ENCODE measurements around the gene SDK2. TPM values are rescaled to one million over a fixed set of nuclear protein-coding genes. Genes with fewer than 3 reads are reported as not detected.
"Not testable (repeated sequence)": the region's sequence is repeated elsewhere in the genome, so short reads cannot be mapped to it uniquely, and the experiment has no call there.

The SDK2 gene
- total and polyA plus RNA-seq, 11 donors: 0.84 to 4.0 (median 2.6) TPM

DNA sequence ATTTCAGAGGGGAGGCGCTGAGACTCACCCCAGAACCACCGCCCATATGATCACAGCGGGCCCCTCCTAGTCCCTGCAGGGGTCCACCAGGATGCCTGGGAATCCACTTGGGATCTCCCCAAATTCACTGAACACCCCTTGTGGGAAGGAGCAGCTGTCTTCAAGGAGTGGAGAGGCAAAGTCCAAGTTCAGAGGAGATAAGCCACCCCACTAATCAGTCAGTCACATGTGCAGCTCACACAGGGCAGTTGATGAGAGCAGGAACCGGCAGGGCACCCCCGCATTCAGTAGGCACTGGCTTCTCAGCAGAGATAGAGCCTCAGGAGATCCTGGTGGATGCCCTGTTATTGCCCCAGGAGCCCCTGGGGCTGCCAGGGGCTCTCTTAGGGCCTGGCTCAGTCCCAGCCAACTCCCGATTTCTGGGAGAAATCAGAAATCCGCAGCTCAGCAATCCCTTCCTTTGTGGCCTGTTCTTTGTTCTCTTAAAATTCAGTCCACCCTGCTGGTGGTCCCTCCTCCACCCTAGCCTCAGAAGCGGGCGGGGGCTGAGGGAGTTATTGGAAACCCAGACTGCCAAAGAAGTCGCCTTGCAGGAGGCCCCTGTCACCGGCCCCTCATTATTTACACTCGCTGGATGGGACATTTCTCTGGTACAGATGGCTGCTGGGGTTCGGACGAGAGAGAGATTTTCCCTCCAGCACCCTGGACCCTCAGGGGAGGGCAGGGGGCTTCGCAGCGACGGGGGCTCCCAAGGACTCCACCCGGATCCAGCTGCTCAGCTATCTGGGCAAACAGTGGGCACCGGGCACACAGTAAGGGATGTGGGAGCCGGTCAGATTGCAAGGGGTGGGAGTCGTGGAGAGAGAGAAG lies 334.3 kb downstream of the SDK2 start:
- peak in 1 of 2 donors; percentile 10 for TF ChIP-seq POLR2A (IDR thresholded peaks at IDR 0.05)
- TF ChIP-seq, protein P1, sequence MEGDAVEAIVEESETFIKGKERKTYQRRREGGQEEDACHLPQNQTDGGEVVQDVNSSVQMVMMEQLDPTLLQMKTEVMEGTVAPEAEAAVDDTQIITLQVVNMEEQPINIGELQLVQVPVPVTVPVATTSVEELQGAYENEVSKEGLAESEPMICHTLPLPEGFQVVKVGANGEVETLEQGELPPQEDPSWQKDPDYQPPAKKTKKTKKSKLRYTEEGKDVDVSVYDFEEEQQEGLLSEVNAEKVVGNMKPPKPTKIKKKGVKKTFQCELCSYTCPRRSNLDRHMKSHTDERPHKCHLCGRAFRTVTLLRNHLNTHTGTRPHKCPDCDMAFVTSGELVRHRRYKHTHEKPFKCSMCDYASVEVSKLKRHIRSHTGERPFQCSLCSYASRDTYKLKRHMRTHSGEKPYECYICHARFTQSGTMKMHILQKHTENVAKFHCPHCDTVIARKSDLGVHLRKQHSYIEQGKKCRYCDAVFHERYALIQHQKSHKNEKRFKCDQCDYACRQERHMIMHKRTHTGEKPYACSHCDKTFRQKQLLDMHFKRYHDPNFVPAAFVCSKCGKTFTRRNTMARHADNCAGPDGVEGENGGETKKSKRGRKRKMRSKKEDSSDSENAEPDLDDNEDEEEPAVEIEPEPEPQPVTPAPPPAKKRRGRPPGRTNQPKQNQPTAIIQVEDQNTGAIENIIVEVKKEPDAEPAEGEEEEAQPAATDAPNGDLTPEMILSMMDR (IDR thresholded peaks at IDR 0.05): no peak
- Histone ChIP-seq H3K27ac (peak overlapping the region; percentile 94 to 100 (median 98)), H3K9me3 (no peaks in the 10 kb centered on the region), H3K4me3 (peak overlapping the region; percentile 87 to 100 (median 94)), H3K27me3 (no peaks in the 10 kb centered on the region), H3K36me3 (no peaks in the 10 kb centered on the region), H3K4me1 (peaks cover 19 to 62% (median 56%) of the 10 kb centered on the region in 12 donors)
- intact Hi-C loops (cut with DNase I): loop anchor here in 9 of 10 donors (1.0 to 10.0 kb wide), 8 partner anchors 17 to 59 kb away; no protein-coding TSS in a partner anchor
- 10 to 15% (median 14%) methylated on average over 19 to 21 of the region's 21 CpGs for WGBS, 4 donors
- ATAC-seq (no peak), DNase-seq (peak in 1 of 5 donors; percentile 45)

DNA sequence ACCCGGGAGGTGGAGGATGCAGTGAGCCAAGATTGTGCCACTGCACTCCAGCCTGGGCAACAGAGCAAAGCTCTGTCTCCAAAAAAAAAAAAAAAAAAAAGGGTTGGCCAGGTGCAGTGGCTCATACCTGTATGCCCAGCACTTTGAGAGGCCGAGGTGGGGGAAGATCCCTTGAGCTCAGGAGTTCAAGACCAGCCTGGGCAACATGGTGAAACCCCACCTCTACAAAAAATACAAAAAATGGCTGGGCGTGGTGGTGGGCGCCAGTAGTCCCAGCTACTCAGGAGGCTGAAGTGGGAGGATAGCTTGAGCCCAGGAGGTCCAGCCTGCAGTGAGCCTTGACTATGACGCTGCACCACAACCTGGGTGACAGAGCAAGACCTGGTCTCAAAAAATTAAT lies 335.3 kb downstream of the SDK2 start:
- peak overlapping the region in 11 of 12 donors; percentile 87 to 100 (median 95) for H3K4me3 ChIP-seq
- intact Hi-C loops (cut with DNase I): loop anchor here in 2 of 10 donors (2.0 to 10.0 kb wide), 2 partner anchors 16 to 54 kb away; no protein-coding TSS in a partner anchor
- 65 to 83% (median 74%) methylated on average over 5 of the region's 5 CpGs for WGBS, 4 donors

DNA sequence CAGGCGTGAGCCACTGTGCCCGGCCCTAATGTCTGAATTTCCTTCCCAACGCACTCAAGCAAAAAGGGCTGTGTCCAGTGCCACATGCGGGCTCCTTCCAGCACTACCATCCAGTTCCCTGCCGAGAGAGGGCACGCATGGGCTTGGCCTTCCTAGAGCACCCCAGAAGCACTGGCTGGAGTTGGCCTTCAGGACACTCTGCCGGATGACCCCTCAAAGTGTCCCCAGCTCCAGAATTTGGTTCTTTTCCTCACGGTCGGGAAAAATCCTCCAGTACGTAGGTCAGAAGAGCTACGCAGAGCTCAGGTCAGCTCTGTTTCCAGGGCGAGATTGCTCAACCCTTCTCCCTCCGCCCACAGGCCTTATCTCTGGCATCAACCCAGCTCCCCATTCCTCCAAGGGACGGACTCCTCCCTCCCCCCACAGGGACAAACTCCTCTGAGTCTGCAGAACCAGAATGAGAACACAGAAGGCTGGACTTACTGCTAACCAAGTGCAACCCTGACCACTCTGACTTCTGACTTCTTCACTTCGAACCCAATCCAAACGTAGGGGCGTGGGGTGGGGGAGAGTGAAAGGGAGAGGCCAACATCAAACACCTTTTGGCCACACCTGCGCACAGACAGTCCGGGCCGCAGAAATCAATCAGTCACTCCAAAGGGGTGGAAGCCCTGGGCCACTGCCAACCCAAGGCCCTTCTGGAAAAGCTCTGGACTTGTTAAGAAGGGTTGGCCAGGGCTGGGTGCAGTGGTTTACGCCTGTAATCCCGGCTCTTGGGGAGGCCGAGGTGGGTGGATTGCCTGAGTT lies 336.0 kb downstream of the SDK2 start:
- DNase-seq: peak; percentile 82 to 92 (median 88)
- H3K4me1 ChIP-seq: peaks cover 28 to 80% (median 72%) of the 10 kb centered on the region in 12 donors
- no peaks in the 10 kb centered on the region for H3K36me3 ChIP-seq
- intact Hi-C loops (cut with DNase I): loop anchor here in 2 of 10 donors (2.0 to 10.0 kb wide), 2 partner anchors 15 to 53 kb away; no protein-coding TSS in a partner anchor
- H3K27me3 ChIP-seq: no peaks in the 10 kb centered on the region
- H3K27ac ChIP-seq: peak overlapping the region; percentile 85 to 100 (median 98)
- ATAC-seq: peak in 3 of 4 donors; percentile 10 to 39 (median 23)
- TF ChIP-seq, protein P1 (IDR thresholded peaks at IDR 0.05): no peak
- peak in 1 of 2 donors; percentile 55 for TF ChIP-seq POLR2A (IDR thresholded peaks at IDR 0.05)
- H3K9me3 ChIP-seq: no peaks in the 10 kb centered on the region
- H3K4me3 ChIP-seq: peak overlapping the region in 11 of 12 donors; percentile 87 to 100 (median 95)
- WGBS, 4 donors: 18 to 40% (median 22%) methylated on average over 22 to 23 of the region's 23 CpGs

More for the DNA sequence above, 335.3 kb downstream of the SDK2 start:
- Histone ChIP-seq H3K4me1 (peaks cover 20 to 72% (median 65%) of the 10 kb centered on the region in 12 donors), H3K27ac (peak overlapping the region; percentile 94 to 100 (median 98))
- H3K36me3 ChIP-seq, ATAC-seq, DNase-seq, H3K27me3 ChIP-seq, H3K9me3 ChIP-seq: not testable (repeated sequence)

DNA sequence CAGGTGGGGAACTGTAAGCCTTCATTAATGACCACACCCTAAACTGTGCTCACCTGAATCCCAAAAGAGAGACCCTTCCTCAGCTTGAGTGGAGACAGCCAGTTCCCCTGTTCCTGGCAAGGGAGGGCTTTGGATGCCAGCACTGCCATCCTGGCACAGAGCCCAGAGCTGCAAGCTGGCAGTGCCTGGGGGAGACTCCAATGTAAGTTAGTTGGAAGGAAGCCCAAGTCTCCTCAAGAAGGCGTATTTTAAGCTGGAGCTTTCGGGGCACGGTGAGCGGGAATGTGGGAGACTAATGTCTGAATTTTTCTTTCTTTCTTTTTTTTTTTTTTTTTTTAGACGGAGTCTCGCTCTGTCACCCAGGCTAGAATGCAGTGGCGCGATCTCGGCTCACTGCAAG lies 337.1 kb downstream of the SDK2 start:
- Histone ChIP-seq H3K36me3 (no peaks in the 10 kb centered on the region), H3K27me3 (no peaks in the 10 kb centered on the region), H3K4me3 (peak overlapping the region in 3 of 12 donors; percentile 1 to 98 (median 93)), H3K4me1 (peaks cover 34 to 81% (median 74%) of the 10 kb centered on the region in 12 donors), H3K27ac (peak overlapping the region; percentile 69 to 100 (median 98)), H3K9me3 (no peaks in the 10 kb centered on the region)
- DNase-seq (peak in 2 of 5 donors; percentile 55 to 74), ATAC-seq (no peak)
- TF ChIP-seq POLR2A (IDR thresholded peaks at IDR 0.05): no peak
- TF ChIP-seq, protein P1 (IDR thresholded peaks at IDR 0.05): no peak
- 58 to 68% (median 66%) methylated on average over 7 to 9 of the region's 9 CpGs for WGBS, 4 donors
- intact Hi-C loops (cut with DNase I): loop anchor here in 2 of 10 donors (2.0 to 10.0 kb wide), 2 partner anchors 14 to 52 kb away; no protein-coding TSS in a partner anchor
